GM21737 (cell line): ENCODE measurements around the gene MMP11.

ENCODE experiments used
- ATAC-seq: cut with Tn5 transposase; IDR thresholded peaks from one replicate; pipeline ENCODE4 v1.9.1; 2021; ENCODE audit warnings: mild to moderate bottlenecking, moderate library complexity; ENCODE audit not compliant: unreplicated experiment

The MMP11 gene

DNA sequence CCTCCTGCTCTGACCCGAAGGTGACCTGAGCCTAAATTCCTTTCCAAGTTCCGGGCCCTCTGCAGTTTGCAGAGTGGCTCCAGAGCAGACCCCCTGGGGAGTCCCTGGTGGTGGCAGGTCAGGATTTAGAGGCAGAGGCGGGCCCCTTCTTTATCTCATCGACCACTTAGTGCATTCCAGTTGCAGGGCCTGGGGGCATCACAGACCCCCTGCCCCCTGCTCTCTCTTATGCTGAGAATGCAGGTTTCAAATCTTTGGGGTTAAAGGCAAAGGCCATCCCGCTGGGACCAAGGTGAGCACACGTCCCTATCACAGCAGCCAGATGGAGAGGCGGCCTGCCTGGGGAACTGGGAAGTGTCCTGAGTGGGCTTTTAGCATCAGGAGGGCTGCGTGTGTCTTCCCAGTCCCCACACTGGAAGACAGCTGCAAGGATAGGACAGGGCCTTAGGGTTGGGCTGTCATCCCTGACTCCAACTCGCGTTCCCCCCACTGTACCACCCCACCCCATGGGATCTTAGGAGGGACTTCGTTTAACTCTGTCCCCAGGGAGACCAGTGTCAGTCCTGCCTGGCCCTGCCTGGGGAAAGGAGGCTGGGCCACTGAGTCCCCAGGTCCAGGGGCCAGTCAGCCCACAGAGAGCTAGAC lies 54.8 kb downstream of the MMP11 start:
- no peak for ATAC-seq

DNA sequence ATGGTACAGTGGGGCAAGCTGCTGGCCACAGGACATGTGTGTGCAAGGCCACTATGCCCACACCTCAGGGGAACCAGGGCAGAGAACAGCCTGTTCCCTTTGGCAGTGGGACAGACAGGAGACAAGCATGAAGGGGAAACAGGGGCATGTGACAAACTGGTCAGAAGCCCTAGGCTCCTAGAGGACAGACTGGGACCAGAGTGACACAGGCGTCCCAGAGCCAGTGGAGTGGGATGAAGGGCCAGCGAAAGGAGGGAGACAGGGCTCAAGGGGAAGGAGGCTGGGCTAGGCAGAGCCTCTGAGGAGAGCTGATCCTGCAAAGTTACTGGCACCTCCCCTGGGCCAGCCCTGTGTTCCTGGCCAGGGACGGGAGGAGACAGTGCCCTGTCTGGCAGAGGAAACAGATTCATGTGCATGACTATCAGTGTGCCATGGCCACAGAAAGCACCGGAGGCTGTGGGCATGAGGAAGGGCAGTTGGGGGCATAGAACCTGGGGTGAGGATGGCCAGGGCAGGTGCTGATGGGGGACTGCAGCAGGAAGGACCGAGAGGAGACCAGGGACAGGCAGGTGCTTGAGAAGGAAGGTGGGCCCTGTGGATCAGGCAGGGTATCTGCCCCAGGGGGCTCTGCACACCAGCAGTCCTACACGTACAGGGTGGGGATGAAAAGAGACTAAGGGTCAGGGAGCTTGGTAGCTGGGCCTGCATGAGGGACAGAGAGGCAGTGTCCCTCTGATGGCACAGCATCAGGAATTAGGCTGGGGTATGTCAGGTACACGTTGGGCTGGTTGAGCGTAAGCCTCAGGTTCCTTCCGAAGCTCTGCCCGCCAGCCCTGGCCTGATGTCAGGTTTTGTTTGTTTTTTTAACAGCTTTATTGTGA lies 56.4 kb downstream of the MMP11 start:
- ATAC-seq = no peak

GRCh38 chr22:23829845-23830372 lies 57.3 kb downstream of the MMP11 start:
- ATAC-seq = no peak

GRCh38 chr22:23831261-23831660 lies 58.6 kb downstream of the MMP11 start:
- ATAC-seq = no peak

GRCh38 chr22:23831781-23832180 lies 59.1 kb downstream of the MMP11 start:
- ATAC-seq = no peak

GRCh38 chr22:23832226-23833016 lies 59.8 kb downstream of the MMP11 start:
- no peak for ATAC-seq

DNA sequence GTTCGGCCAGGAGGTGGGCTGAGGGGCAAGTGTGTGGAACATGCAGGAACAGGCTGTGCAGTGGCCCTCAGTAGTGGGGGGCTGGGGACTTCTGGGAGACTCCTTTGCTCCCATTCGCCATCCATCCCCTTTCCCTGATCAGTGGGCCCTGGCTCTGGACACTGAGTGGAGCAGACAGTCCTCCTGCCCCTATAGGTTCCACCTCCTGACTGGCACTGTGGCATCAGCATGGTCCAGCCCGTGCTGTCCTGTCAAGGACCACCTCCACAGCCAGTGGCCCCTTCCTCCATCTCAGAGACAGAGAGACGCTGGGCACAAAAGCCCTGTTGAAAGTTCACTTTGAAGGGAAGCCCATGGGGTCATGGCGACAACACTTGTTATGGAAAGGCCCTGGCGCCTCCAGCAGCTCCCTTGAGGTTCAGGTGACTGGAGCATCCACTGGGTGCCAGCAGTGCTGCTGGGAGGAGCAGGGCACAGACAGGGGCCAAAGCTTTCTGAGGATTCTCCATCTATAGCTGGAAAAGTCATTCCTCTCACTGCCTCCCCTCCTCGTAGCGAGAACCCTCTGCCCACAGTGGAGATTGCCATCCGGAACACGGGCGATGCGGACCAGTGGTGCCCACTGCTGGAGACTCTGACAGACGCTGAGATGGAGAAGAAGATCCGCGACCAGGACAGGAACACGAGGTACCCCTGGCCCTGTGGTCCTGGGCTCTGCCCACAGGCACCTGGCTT lies 60.5 kb downstream of the MMP11 start:
- ATAC-seq = no peak
